Fibroblast of lung (primary cell): ENCODE measurements around the gene NF1. TPM values are rescaled to one million over a fixed set of nuclear protein-coding genes. Genes with fewer than 3 reads are reported as not detected.
"Not testable (repeated sequence)": the region's sequence is repeated elsewhere in the genome, so short reads cannot be mapped to it uniquely, and the experiment has no call there.

Source experiments
- DNase-seq, 2 donors: peaks; one replicate each; pipeline versions ENCODE4 v3.0.0 to v3.0.0-alpha.2; 2010; ENCODE audit warnings: low read depth in 2 of 2
- H2AFZ ChIP-seq: 2 replicates; pipeline ENCODE4 v1.5.1; 2012; ENCODE audit warnings: low read length, control low read depth, inconsistent platforms
- H3K27ac ChIP-seq: 2 replicates; pipeline ENCODE4 v1.5.1; 2011; ENCODE audit warnings: low read length, control low read depth; ENCODE audit not compliant: insufficient read depth
- H3K27me3 ChIP-seq: 2 replicates; pipeline ENCODE4 v1.5.1; 2011; ENCODE audit warnings: mild to moderate bottlenecking, low read length; ENCODE audit not compliant: control insufficient read depth, insufficient read depth
- H3K36me3 ChIP-seq: 2 replicates; pipeline ENCODE4 v1.5.1; 2011; ENCODE audit warnings: low read length; ENCODE audit not compliant: control insufficient read depth, insufficient read depth
- H3K4me1 ChIP-seq: 2 replicates; pipeline ENCODE4 v1.5.1; 2011; ENCODE audit warnings: low read length; ENCODE audit not compliant: control insufficient read depth, insufficient read depth; ENCODE audit errors: extremely low read depth
- H3K4me2 ChIP-seq: 2 replicates; pipeline ENCODE4 v1.5.1; 2011; ENCODE audit warnings: low read length, control low read depth; ENCODE audit not compliant: insufficient read depth; ENCODE audit errors: extremely low read depth
- H3K4me3 ChIP-seq, 4 experiments: fragments of 200-600 bp in 1 of 4; sonication (generic) in 1 of 4; replicated peaks in 1 of 4; 2 replicates each; pipeline ENCODE4 v1.5.1; 2011 to 2016; ENCODE audit warnings: low read length in 4 of 4, low read depth in 3 of 4, mild to moderate bottlenecking in 3 of 4, control low read depth in 2 of 4, inconsistent platforms in 1 of 4, mixed read lengths in 1 of 4; ENCODE audit not compliant: insufficient read depth in 1 of 4; ENCODE audit errors: control extremely low read depth in 1 of 4
- H3K79me2 ChIP-seq: 2 replicates; pipeline ENCODE4 v1.5.1; 2012; ENCODE audit warnings: mild to moderate bottlenecking, low read length, inconsistent platforms; ENCODE audit not compliant: control insufficient read depth, insufficient read depth
- H3K9ac ChIP-seq: 2 replicates; pipeline ENCODE4 v1.5.1; 2011; ENCODE audit warnings: mild to moderate bottlenecking, low read length, control low read depth; ENCODE audit not compliant: insufficient read depth
- H3K9me3 ChIP-seq: 2 replicates; pipeline ENCODE4 v1.5.1; 2012; ENCODE audit warnings: low read depth, low read length; ENCODE audit not compliant: control insufficient read depth, insufficient read depth
- H4K20me1 ChIP-seq: 2 replicates; pipeline ENCODE4 v1.5.1; 2011; ENCODE audit warnings: low read length; ENCODE audit not compliant: control insufficient read depth, insufficient read depth; ENCODE audit errors: extremely low read depth
- EZH2 ChIP-seq: IDR thresholded peaks from 2 replicates; pipeline ENCODE4 v1.5.1; 2012; ENCODE audit warnings: low read length, control low read depth, mild to moderate bottlenecking; ENCODE audit errors: missing control alignments
- polyA minus RNA-seq: library from RNA; depleted of rRNA, polyadenylated mRNA; stranded (reverse); fragments of >200 nt; gene quantifications from 2 replicates; pipeline ENCODE4 v1.2.3, GENCODE V29; 2011; ENCODE audit warnings: low replicate concordance
- polyA plus RNA-seq, 2 donors: library from polyadenylated mRNA; depleted of rRNA in 1 of 2; stranded (reverse) in 1 of 2; unstranded in 1 of 2; fragments of >200 nt; gene quantifications; 2 replicates each; pipeline ENCODE4 v1.2.1, GENCODE V29; 2011 to 2012; ENCODE audit warnings: missing spikeins in 1 of 2
- total RNA-seq: library from RNA; depleted of rRNA; stranded (reverse); fragments of >200 nt; gene quantifications from 2 replicates; pipeline ENCODE4 v1.2.1, GENCODE V29; 2014
- TF ChIP-seq, protein P1 (sequence below), 2 donors: IDR thresholded peaks in 1 of 2; conservative IDR thresholded peaks in 1 of 2; 1 replicate in 1 of 2; 2 replicates in 1 of 2; pipeline ENCODE4 v1.5.1; 2011 to 2012; ENCODE audit warnings: low read length in 2 of 2, control low read depth in 1 of 2, inconsistent platforms in 1 of 2, low read depth in 1 of 2, mild to moderate bottlenecking in 1 of 2

NF1 gene, protein sequence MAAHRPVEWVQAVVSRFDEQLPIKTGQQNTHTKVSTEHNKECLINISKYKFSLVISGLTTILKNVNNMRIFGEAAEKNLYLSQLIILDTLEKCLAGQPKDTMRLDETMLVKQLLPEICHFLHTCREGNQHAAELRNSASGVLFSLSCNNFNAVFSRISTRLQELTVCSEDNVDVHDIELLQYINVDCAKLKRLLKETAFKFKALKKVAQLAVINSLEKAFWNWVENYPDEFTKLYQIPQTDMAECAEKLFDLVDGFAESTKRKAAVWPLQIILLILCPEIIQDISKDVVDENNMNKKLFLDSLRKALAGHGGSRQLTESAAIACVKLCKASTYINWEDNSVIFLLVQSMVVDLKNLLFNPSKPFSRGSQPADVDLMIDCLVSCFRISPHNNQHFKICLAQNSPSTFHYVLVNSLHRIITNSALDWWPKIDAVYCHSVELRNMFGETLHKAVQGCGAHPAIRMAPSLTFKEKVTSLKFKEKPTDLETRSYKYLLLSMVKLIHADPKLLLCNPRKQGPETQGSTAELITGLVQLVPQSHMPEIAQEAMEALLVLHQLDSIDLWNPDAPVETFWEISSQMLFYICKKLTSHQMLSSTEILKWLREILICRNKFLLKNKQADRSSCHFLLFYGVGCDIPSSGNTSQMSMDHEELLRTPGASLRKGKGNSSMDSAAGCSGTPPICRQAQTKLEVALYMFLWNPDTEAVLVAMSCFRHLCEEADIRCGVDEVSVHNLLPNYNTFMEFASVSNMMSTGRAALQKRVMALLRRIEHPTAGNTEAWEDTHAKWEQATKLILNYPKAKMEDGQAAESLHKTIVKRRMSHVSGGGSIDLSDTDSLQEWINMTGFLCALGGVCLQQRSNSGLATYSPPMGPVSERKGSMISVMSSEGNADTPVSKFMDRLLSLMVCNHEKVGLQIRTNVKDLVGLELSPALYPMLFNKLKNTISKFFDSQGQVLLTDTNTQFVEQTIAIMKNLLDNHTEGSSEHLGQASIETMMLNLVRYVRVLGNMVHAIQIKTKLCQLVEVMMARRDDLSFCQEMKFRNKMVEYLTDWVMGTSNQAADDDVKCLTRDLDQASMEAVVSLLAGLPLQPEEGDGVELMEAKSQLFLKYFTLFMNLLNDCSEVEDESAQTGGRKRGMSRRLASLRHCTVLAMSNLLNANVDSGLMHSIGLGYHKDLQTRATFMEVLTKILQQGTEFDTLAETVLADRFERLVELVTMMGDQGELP (N-terminal part only)
- total RNA-seq = 52.1 and 78.8 TPM in 2 replicates
- polyA plus RNA-seq = 51.7 and 52.8 TPM in 2 replicates
- 15.5 and 20.7 TPM in 2 replicates for polyA plus RNA-seq (2012)
- polyA minus RNA-seq = 36.4 and 85.3 TPM in 2 replicates

DNA sequence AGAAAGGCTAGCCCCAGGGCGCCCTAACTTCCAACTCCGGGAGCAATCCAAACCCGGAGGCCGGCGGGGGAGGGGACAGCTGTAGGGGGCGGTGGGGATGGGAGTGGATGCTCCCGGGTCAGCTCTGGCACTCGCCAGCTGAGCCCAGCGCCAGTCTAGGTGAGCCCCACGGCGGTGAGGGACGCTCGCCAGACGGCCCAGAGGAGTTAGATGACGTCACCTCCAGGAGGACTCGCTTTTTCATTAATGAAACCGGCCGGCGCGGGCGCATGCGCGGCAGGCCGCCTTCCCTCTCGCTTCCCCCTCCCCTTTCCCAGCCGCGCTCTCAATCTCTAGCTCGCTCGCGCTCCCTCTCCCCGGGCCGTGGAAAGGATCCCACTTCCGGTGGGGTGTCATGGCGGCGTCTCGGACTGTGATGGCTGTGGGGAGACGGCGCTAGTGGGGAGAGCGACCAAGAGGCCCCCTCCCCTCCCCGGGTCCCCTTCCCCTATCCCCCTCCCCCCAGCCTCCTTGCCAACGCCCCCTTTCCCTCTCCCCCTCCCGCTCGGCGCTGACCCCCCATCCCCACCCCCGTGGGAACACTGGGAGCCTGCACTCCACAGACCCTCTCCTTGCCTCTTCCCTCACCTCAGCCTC lies at the start of gene NF1:
Gene NF1, plus strand, starts transcription at position 378 of the 636 bp plus-strand sequence. CDS start 333 bp downstream, outside the sequence.
- Histone ChIP-seq H2AFZ (peak within 1 kb of the TSS; percentile 47), H3K4me3 (peak within 1 kb of the TSS; percentile 69 to 93 (median 90)), H3K4me2 (peak within 1 kb of the TSS; percentile 77), H3K79me2 (peaks cover 41% of the 10 kb centered on the region), H3K4me1 (peaks cover 4% of the 10 kb centered on the region), H3K27me3 (no peaks in the 10 kb centered on the region), H3K27ac (peak within 1 kb of the TSS; percentile 73), H3K9ac (peak within 1 kb of the TSS; percentile 90), H4K20me1 (no peaks in the 10 kb centered on the region), H3K9me3 (no peaks in the 10 kb centered on the region), H3K36me3 (no peaks in the 10 kb centered on the region)
- no peak for TF ChIP-seq EZH2
- TF ChIP-seq, protein P1, sequence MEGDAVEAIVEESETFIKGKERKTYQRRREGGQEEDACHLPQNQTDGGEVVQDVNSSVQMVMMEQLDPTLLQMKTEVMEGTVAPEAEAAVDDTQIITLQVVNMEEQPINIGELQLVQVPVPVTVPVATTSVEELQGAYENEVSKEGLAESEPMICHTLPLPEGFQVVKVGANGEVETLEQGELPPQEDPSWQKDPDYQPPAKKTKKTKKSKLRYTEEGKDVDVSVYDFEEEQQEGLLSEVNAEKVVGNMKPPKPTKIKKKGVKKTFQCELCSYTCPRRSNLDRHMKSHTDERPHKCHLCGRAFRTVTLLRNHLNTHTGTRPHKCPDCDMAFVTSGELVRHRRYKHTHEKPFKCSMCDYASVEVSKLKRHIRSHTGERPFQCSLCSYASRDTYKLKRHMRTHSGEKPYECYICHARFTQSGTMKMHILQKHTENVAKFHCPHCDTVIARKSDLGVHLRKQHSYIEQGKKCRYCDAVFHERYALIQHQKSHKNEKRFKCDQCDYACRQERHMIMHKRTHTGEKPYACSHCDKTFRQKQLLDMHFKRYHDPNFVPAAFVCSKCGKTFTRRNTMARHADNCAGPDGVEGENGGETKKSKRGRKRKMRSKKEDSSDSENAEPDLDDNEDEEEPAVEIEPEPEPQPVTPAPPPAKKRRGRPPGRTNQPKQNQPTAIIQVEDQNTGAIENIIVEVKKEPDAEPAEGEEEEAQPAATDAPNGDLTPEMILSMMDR (conservative IDR thresholded peaks at IDR 0.05 in 1 of 2, IDR thresholded peaks at IDR 0.05 in 1 of 2; ENCODE audit: low read depth in 1 of 2, low read length in 2 of 2) = no peak
- DNase-seq = peak; percentile 90 to 94

DNA sequence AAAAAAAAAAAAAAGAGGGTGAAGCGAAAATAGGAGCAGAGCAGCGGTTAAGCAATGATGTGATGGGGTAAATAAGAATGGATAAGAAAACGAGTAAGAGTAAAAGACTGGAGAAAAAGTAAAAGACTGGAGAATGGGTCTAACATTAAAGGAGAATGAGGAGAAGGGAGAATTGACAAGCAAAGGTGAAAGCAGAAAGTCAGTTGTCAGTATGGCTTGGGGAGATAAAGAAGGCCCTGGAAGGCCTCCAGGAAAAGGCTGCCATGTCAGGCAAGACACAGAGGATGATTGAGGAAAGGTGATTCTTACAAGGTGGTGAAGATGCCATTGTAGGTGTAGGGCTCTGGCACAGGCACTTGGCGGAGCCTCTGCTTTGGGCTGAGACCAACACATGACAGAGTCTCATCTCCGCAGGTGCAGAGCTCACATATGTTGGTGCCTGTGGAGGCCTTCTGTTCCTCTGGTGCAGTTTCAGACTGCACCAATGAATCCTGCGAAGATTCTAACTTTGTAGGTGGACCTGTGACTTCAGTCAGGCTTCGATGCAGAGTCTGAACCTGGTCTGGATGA lies 47.8 kb upstream of the NF1 start:
- H2AFZ ChIP-seq, H3K27ac ChIP-seq, H3K36me3 ChIP-seq, H3K4me2 ChIP-seq, H3K79me2 ChIP-seq, H3K4me3 ChIP-seq, H3K4me1 ChIP-seq, H3K27me3 ChIP-seq, H3K9ac ChIP-seq, H4K20me1 ChIP-seq, H3K9me3 ChIP-seq, DNase-seq: not testable (repeated sequence)

DNA sequence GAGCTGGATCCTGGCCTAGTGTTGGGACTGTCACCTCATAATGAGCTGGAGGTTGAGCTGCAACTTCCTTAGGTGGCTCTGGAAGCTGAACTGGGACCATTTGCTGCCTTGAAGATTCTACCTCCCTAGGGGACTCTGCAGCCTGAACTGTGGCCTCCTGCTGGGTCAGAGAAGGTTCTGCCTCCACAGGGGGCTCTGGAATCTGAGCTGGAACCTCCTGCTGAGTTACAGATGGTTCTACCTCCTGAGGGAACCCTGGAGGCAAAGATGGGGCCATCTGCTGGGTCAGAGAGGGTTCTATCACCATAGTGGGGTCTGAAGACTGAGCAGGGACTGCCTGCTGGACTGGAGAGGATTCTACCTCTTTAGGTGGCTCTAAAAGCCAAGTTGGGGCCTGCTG lies 46.6 kb upstream of the NF1 start:
- Histone ChIP-seq H3K4me3 (no peak overlapping the region), H3K79me2 (no peaks in the 10 kb centered on the region), H3K9ac (no peak overlapping the region), H3K36me3 (no peaks in the 10 kb centered on the region), H3K9me3 (no peaks in the 10 kb centered on the region), H4K20me1 (no peaks in the 10 kb centered on the region), H3K27ac (no peak overlapping the region), H3K4me2 (no peak overlapping the region), H3K27me3 (no peaks in the 10 kb centered on the region), H2AFZ (no peak overlapping the region), H3K4me1 (peaks cover 10% of the 10 kb centered on the region)
- no peak for DNase-seq
- no peak for TF ChIP-seq EZH2
- TF ChIP-seq, protein P1 (conservative IDR thresholded peaks at IDR 0.05 in 1 of 2, IDR thresholded peaks at IDR 0.05 in 1 of 2; ENCODE audit: low read depth in 1 of 2, low read length in 2 of 2) = no peak
